ENCODE data around the gene LCTL.

GRCh38 chr15:66515901-66516322 is 49.9 kb downstream of the LCTL start:
- TF ChIP-seq CTCF (IDR thresholded peaks at IDR 0.05) = no peak
- TF ChIP-seq POLR2A (IDR thresholded peaks at IDR 0.05) = no peak

Data from testis (tissue), 2 donors.